ENCODE results near the gene SCAF1. TPM values are rescaled to one million over a fixed set of nuclear protein-coding genes. Genes with fewer than 3 reads are reported as not detected.

The SCAF1 gene
- total RNA-seq, 2 donors from 2014 or later = 47.9 to 80.8 TPM

DNA sequence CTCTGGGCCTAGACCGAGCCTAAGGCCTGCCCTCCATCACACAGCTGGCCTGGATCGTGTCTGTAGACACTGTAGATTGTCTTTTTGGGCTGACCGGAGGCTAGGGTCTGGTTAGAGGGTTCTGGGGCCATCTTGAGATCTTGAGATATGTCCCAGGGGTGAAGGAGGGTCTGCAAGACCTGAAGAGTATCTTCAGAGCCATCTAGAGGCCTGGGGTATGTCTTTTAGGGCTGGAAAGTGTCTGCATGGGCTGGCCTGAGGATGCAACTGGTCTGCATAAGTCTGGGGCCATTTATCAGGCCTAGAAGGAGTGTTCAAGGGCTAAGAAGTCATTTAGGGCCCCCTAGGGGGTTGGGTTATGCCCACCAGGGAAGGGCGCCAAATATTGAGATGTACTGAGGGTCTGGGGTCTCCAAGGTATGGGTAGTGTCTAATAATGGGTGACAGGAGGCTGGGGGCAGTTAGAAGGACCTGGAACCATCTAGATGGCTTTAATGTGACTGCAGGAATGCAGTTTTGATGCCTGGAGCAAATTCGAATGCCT, 555 bp downstream of the SCAF1 start:
- H3K9me3 ChIP-seq = no peaks in the 10 kb centered on the region
- no peak for DNase-seq (ENCODE audit: low spot score)
- TF ChIP-seq POLR2AphosphoS5 (IDR thresholded peaks at IDR 0.05) (no peak), POLR2A (IDR thresholded peaks at IDR 0.05) (no peak)
- TF ChIP-seq, protein P1, sequence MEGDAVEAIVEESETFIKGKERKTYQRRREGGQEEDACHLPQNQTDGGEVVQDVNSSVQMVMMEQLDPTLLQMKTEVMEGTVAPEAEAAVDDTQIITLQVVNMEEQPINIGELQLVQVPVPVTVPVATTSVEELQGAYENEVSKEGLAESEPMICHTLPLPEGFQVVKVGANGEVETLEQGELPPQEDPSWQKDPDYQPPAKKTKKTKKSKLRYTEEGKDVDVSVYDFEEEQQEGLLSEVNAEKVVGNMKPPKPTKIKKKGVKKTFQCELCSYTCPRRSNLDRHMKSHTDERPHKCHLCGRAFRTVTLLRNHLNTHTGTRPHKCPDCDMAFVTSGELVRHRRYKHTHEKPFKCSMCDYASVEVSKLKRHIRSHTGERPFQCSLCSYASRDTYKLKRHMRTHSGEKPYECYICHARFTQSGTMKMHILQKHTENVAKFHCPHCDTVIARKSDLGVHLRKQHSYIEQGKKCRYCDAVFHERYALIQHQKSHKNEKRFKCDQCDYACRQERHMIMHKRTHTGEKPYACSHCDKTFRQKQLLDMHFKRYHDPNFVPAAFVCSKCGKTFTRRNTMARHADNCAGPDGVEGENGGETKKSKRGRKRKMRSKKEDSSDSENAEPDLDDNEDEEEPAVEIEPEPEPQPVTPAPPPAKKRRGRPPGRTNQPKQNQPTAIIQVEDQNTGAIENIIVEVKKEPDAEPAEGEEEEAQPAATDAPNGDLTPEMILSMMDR (IDR thresholded peaks at IDR 0.05) = no peak
- no peaks in the 10 kb centered on the region for H3K27me3 ChIP-seq (replicated peaks; ENCODE audit: insufficient read depth)
- WGBS = 7% methylated on average over 5 of the region's 5 CpGs
- intact Hi-C loops (cut with DNase I) = loop anchor here (2.0 kb wide), 1 partner anchor 34 kb away; the partner anchor contains the start of gene PRMT1
- peak overlapping the region; percentile 95 to 96 for H3K4me3 ChIP-seq
- H3K36me3 ChIP-seq = peaks cover 0 to 6% of the 10 kb centered on the region in 2 donors
- H3K27ac ChIP-seq = peak overlapping the region; percentile 91 to 97
- H3K4me1 ChIP-seq (replicated peaks) = peaks cover 22% of the 10 kb centered on the region

DNA sequence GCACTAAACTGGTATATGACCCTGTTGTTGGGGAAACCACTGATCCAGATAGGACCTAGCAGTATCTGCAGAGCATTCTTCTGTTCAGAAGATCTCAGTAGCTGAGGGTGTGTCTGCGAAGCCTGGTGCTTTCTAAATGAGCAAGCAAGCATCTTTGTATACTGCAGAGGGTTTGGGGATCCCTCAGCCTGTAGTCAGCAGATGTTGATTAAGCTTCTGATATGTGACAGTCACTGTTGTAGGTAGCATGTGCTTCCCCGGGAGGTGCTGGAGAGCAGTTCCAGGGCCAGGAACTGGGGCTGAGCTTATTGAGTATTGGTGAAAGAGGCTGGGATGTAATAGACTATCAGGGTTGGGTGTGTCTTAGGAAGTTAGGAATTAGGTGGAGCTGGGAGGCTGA, 1.5 kb downstream of the SCAF1 start:
- 63% methylated on average over 2 of the region's 2 CpGs for WGBS
- H3K4me1 ChIP-seq (replicated peaks) = peaks cover 18% of the 10 kb centered on the region
- no peaks in the 10 kb centered on the region for H3K27me3 ChIP-seq (replicated peaks; ENCODE audit: insufficient read depth)
- intact Hi-C loops (cut with DNase I) = loop anchor here (2.0 kb wide), 1 partner anchor 33 kb away; the partner anchor contains the start of gene PRMT1
- no peak for TF ChIP-seq POLR2AphosphoS5 (IDR thresholded peaks at IDR 0.05)
- TF ChIP-seq POLR2A (IDR thresholded peaks at IDR 0.05) = no peak
- TF ChIP-seq, protein P1 (IDR thresholded peaks at IDR 0.05) = no peak
- H3K4me3 ChIP-seq = no peak overlapping the region
- H3K9me3 ChIP-seq = no peaks in the 10 kb centered on the region
- no peak overlapping the region for H3K27ac ChIP-seq
- no peak for DNase-seq (ENCODE audit: low spot score)
- H3K36me3 ChIP-seq = peaks cover 0 to 6% of the 10 kb centered on the region in 2 donors

DNA sequence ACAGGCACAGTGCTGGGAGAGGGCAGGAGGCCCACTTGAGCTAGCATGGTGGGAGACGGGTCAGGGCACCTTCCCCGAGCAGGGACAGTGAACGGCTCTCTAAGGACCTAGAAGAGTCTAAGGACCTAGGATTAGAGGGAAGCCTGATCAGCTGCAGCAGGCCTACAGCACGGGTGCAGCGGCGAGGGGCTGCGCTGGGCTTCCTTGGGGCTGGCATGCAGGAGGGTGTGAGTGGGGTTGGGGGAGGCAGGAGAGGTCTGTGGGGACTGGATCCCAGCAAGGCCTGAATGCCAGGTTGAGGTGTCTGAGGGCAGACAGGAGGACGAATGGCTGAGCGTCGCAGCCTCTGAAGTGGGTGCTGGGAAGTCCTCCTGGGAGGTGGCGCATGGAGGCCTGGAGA, 3.6 kb downstream of the SCAF1 start:
- TF ChIP-seq, protein P1 (IDR thresholded peaks at IDR 0.05) = no peak
- TF ChIP-seq POLR2AphosphoS5 (IDR thresholded peaks at IDR 0.05) = no peak
- TF ChIP-seq POLR2A (IDR thresholded peaks at IDR 0.05) = no peak
- Histone ChIP-seq H3K27me3 (replicated peaks; ENCODE audit: insufficient read depth) (no peaks in the 10 kb centered on the region), H3K4me1 (replicated peaks) (peaks cover 13% of the 10 kb centered on the region), H3K27ac (no peak overlapping the region), H3K4me3 (no peak overlapping the region), H3K36me3 (peaks cover 3 to 6% of the 10 kb centered on the region in 2 donors), H3K9me3 (no peaks in the 10 kb centered on the region)
- no peak for DNase-seq (ENCODE audit: low spot score)
- WGBS = 84% methylated on average over 11 of the region's 11 CpGs
- intact Hi-C loops (cut with DNase I) = no loop called here

DNA sequence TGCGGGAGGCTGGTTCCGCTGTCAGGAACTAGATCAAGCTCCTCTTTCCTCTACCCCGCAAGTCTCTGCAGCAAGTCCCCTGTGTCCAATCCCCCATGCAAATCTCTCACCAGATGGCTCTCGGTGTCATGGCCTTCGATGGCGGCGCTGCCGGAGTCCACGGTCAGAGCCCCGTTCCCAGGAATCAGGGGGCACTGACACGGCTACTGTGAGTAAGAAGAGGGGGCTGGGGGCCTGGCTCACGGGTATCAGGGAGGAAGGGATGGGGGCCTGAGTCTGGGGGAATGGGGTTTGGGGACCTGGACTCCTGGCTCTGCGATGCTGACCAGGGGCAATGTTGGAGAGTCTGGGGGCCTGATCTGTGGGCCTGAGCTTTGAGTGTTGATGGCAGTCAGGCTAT, 4.0 kb downstream of the SCAF1 start:
- peaks cover 13% of the 10 kb centered on the region for H3K4me1 ChIP-seq (replicated peaks)
- TF ChIP-seq POLR2AphosphoS5 (IDR thresholded peaks at IDR 0.05) = no peak
- no peak for TF ChIP-seq POLR2A (IDR thresholded peaks at IDR 0.05)
- TF ChIP-seq, protein P1 (IDR thresholded peaks at IDR 0.05) = no peak
- intact Hi-C loops (cut with DNase I) = no loop called here
- H3K4me3 ChIP-seq = no peak overlapping the region
- no peak for DNase-seq (ENCODE audit: low spot score)
- H3K27ac ChIP-seq = no peak overlapping the region
- peaks cover 4 to 6% of the 10 kb centered on the region in 2 donors for H3K36me3 ChIP-seq
- no peaks in the 10 kb centered on the region for H3K27me3 ChIP-seq (replicated peaks; ENCODE audit: insufficient read depth)
- no peaks in the 10 kb centered on the region for H3K9me3 ChIP-seq
- 89% methylated on average over 13 of the region's 13 CpGs for WGBS

DNA sequence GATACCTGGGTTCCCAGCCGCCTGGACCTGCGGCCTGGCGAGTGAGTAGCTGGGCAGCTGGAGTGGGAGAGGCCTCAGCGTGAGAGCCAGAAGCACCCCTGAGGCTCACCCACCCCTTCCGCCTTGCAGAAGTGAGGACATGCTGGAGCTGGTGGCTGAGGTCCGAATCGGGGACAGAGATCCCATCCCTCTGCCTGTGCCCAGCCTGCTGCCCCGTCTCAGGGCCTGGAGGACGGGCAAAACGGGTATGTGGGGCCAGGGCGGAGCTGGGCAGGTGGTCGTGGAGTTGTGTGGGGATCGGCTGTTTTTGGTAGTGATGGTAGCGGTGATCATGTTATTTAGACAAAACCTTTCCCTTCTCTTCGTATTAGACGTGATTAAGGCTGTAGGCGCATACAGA, 4.6 kb downstream of the SCAF1 start:
- H3K9me3 ChIP-seq = no peaks in the 10 kb centered on the region
- H3K4me3 ChIP-seq = no peak overlapping the region
- WGBS = 93% methylated on average over 17 of the region's 17 CpGs
- peaks cover 4 to 12% of the 10 kb centered on the region in 2 donors for H3K36me3 ChIP-seq
- DNase-seq (ENCODE audit: low spot score) = no peak
- TF ChIP-seq POLR2A (IDR thresholded peaks at IDR 0.05) (no peak), POLR2AphosphoS5 (IDR thresholded peaks at IDR 0.05) (no peak)
- TF ChIP-seq, protein P1 (IDR thresholded peaks at IDR 0.05) = no peak
- H3K27ac ChIP-seq = no peak overlapping the region
- intact Hi-C loops (cut with DNase I) = no loop called here
- peaks cover 13% of the 10 kb centered on the region for H3K4me1 ChIP-seq (replicated peaks)
- no peaks in the 10 kb centered on the region for H3K27me3 ChIP-seq (replicated peaks; ENCODE audit: insufficient read depth)

Measured in prostate gland (tissue), 2 donors.